GM21717 (cell line): ENCODE measurements around the gene LAIR1.

Experiments
- ATAC-seq: cut with Tn5 transposase; IDR thresholded peaks from one replicate; pipeline ENCODE4 v1.9.1; 2021; ENCODE audit warnings: mild to moderate bottlenecking, moderate library complexity; ENCODE audit not compliant: unreplicated experiment

LAIR1 gene

DNA sequence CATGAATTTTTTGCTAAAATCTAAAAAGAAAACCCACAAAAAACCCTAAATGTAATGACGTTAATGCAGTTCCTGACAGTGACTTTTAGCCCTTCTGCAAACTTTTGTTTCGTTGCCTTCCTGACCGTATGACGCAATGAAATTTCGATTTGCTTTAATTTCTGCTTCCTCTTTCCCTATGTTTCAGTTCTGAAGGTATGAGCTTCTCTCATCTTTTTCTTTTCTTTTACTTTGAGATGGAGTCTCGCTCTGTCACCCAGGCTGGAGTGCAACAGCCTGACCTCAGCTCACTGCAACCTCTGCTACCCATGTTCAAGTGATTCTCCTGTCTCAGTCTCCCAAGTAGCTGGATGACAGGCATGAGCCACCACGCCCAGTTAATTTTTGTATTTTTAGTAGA lies 45.7 kb downstream of the LAIR1 start:
- no peak for ATAC-seq

DNA sequence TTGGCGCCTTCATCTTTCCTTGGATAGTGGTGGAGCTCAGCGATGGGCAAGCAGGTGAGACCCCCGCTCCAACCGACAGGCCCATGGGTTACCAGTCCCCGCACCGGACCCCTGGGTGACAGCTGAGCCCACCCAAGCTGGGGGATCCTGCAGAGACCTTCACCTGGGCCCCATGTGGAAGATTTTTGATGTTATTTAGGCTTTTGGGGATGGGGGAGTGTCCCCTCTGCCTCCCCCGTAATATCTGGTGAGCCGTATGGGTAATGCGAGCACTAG lies 46.8 kb downstream of the LAIR1 start:
- ATAC-seq: no peak

DNA sequence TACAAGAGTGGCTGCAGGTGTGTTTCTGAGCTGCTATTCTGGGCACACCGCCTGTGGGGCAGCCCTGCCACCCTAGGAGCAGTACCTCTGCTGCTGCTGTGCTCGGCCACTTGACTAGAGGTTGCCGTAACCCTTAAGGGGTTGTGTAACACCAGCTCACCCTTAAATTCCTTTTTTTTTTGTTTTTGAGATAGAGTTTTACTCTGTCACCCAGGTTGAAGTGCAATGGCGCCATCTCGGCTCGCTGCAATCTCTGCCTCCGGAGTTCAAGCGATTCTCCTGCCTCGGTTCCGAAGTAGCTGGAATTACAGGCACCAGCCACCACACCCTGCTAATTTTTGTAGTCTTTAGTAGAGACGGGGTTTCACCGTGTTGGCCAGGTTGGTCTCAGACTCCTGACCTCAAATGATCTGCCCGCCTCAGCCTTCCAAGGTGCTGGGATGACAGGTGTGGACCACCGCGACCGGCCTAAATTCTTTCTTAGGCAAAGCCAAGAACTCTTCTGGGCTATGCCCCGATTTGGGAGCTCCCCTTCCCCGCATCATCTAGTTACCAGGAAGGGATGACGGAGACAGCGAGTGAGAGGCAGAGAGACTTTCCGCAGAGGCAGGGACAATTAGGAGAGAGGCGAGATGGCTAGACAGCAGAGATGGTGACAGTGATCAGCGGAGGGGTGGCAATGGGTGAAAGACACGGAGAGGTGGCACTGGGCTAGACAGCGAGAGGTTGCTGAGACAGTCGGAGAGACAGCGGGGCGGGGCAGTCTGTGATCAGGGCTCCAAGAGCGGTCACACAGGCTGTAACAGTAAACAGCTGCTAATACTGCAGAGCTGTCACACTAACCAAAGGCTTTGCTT lies 47.4 kb downstream of the LAIR1 start:
- ATAC-seq: no peak

DNA sequence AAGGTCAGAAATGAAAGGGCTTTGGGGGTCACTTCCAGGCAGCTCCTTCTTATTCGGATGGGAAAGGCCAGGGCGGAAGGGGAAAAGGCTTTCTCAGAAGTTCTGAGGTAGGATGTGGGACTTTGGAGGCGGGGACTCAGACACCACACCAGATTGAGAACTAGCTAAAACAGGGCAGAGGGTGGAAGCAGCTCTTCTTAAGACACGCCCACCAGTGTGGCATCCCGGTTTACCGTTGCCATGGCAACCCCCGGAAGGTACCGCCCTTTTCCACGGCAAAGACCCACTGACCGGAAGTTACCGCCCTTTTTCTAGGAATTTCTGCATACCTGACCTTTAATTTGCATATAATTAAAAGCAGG lies 48.0 kb downstream of the LAIR1 start:
- ATAC-seq: no peak

DNA sequence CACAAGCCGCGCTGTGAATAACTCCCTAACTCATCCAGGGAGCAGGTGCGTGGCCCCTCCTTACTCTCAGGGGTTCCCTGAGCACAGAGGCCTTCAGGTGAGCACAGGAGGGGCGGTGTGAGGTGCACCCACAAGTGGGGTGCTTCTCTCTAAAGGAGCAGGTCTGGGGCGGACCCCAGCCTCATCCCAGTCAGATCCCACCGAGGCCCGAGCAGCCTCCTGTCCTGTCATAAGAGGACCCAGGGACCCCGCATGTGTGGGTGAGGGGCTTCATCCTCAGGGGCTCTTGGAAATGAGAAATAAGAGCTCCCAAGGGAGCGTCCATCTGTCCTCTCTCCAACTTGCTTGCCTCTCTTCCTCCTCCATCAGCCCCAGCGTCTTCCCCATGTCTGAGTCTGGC lies 48.8 kb downstream of the LAIR1 start:
- no peak for ATAC-seq

DNA sequence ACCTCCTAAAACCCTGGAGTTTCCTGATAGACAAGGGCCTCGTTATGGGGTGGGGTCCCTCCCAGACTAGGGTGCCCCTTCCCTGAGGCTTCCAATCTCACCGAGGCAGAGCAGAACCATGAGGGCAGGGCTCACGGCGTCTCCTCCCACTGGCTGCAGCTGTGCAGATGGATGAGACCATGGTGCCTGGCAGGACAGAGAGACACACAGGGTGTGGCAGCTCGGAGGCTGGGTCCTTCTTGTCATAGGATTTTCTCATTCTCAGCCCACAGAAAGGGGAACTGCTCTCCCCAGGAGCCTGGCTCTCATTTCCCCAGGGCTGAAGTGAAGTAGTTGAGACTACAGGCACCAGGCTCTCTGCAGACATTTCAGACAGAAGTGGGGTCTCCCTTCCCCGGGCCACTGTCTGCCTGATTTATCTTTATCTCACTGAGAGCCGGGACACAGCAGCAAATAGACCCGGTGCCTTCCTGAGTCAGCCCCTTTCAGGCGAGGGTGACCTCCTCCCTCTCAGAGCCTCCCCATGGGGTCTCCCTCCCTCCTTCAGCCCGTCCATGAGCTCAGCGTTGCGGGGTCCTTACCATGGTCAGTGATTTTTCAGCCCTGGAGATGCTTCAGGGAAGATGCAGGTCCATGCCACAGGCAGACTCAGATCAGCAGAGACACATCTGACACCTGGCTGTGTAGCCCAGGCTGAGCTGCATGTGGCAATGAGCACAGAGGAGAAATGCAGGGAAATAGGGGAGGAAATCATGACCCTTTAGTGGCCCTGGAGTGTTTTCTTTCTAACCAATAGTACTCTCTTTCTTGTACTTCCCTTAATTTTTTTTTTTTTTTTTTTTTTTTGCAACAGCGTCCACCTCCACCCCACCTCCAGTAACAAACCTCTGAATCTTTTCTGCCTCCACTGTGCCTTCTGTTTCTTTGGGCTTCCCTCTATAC lies 52.0 kb downstream of the LAIR1 start, which contains the start of gene LILRA5:
Gene LILRA5, minus strand, starts transcription at position 731 of the 942 bp plus-strand sequence. Its CDS starts 147 bp downstream, at position 584.
- ATAC-seq: no peak

DNA sequence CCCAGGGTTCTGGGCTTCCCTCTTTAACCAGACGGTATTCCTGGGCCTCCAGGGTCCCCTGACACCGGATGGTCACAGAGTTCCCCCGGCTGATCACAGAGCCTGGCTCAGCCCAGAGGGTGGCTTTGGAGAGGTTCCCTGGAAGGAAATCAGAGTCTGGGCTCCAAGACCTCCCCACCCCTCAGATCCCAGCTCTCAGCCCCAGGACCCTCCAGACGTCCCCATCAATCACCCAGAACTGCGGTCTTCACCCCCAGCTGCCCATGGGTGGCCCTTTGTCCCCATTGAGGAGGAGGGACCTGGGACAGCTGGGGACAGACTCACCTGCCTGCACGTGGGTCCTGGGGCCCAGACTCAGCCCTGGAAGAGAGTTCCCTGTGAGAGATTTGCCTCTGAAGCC lies 52.7 kb downstream of the LAIR1 start:
- no peak for ATAC-seq

DNA sequence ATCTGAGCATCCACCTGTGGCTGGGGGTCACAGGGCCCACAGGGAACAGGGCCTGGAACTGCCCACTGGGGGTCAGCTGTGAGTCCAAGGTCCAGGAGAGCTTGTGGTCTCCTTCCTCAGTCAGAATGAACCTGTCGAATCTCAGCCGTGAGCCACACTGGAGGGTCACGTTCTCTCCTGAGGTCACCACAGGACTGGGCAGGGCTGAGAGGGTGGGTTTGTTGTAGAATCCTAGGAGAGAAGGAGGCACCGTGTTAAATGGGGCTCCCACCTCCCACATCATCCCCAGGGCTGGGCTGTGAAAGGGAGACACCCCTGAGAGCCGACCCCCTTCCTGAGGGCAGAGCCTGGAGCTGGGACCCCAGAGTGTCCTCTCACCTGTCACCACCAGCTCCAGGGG lies 53.2 kb downstream of the LAIR1 start:
- ATAC-seq: no peak

DNA sequence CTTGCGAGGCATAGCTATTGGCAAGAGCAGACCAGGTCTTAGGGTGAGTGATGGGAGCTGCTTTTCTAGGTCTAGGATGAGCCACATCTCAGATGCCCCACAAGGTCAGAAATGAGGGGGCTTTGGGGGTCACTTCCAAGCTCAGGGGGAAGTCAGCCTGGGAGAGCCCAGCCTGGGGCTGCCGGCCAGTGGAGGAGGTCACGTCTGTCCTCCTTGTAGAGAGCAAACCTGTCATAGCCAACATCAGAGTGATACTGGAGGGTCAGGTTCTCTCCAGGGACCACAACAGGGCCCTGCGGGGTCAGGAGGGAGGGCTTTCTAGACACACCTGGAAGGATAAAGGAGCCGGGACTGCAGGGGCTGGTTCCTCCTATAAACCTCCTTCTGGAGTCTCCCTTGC lies 54.2 kb downstream of the LAIR1 start:
- ATAC-seq: no peak

DNA sequence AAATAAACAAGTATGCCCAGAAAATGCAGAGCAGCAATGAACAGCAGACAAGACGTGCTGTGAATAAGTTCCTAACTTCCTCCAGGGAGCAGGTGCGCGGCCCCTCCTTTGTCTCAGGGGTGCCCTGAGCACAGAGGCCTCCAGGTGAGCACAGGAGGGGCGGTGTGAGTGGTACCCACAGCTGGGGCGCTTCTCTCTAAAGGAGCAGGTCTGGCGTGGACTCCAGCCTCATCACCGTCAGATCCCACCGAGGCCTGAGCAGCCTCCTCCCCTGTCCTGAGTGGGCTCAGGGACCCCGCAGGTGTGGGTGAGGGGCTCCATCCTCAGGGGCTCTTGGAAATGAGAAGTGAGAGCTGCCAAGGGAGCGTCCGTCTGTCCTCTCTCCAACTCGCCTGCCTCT lies 54.9 kb downstream of the LAIR1 start:
- no peak for ATAC-seq

DNA sequence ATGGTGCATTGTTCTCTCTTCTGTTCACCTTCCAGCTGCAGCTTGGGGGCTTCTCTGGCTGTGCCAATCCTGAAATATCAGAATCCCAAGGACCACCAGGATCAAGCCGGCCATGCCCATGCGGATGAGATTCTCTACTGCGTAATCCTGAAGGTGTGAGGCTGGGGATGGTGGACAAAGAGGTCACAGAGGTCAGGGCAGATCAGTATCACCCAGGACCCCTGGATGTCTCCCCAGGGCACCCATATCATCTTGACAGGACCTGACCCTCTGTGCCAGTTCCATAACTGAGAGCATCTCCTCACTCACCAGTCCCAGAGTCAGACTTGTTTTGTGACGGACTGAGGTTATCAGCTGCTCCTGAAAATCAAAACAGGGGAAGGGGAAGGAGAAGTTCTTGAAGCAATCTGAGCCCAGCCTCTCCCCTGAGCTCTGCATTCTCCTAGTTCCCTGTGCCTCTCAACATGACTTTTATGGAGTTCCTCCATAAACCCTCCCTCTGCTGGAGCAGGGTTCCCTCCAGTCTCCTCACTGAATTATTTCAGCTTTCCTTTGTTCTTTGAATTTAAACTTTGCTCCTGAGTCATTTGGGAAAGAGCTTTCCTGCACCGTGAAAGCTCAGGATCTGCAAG lies 57.2 kb downstream of the LAIR1 start:
- ATAC-seq: no peak

DNA sequence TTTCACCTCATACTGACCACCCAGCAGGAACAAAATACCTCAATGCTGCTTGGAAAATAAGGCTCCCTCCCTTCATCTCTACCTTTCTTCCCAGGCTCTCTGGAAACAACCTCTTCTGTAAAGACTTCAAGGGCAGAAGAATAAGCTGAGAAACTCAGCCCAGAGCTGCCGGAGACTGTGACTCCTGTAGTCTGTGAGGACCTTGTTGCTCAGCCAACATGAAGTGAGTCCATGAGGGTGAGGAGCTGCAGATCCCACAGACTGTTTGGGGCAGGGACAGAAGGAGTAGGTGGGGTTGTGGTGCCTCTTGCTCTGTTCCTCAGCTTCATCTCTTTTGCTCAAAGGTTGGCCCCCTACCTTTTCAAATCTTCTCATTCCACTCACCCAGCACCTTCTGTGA lies 59.6 kb downstream of the LAIR1 start:
- no peak for ATAC-seq

DNA sequence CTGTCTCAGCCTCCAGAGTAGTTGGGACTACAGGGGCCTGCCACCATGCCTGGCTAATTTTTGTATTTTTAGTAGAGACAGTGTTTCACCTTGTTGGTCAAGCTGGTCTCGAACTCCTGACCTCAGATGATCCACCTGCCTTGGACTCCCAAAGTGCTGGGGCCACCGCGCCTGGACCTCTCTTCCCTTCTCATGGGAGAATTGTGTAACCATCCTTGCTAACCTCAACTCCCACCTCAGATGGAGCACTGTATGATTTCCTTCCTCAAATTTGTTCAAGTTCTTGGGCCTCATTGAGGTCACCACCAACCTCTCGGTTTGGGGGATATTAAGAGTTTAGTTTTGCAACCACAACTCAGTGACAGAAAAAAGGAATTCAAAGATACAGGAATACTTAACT lies 62.5 kb downstream of the LAIR1 start:
- ATAC-seq: no peak
